PC-3 (cell line): ENCODE measurements around the gene SSRP1. TPM values are rescaled to one million over a fixed set of nuclear protein-coding genes. Genes with fewer than 3 reads are reported as not detected.

ENCODE experiments used
- ATAC-seq: fragments of 200-7000 bp; cut with Tn5 transposase; 2 replicates; pipeline ENCODE4 v1.9.1; 2020; ENCODE audit warnings: mild to moderate bottlenecking, moderate library complexity
- BruUV-seq: library from RNA; stranded (reverse); fragments of 400-500 nt; replicated peaks from 2 replicates; lab custom pipeline; 2021; lab: Mats Ljungman, UMichigan
- CTCF ChIA-PET: fragments of 300-600 bp; sonication (Branson Sonifier 250); formaldehyde crosslinking; loops from one replicate; lab custom pipeline; 2022; ENCODE audit warnings: antibody characterized with exemption; lab: Charles Lee
- POLR2A ChIA-PET: fragments of 300-600 bp; sonication (Branson Sonifier 250); formaldehyde crosslinking; loops from one replicate; lab custom pipeline; 2022; ENCODE audit warnings: antibody characterized with exemption; ENCODE audit not compliant: unreplicated experiment; lab: Charles Lee
- DNase-seq: peaks from one replicate; pipeline ENCODE4 v3.0.0-alpha.2; 2015
- H2AFZ ChIP-seq: fragments of 300-600 bp; sonication (generic); 2 replicates; pipeline ENCODE4 v1.6.0; 2016; ENCODE audit warnings: antibody characterized with exemption, low read length
- H3F3A ChIP-seq: fragments of 300-600 bp; sonication (generic); one replicate; pipeline ENCODE4 v1.6.0; 2017; ENCODE audit warnings: antibody characterized with exemption, low read length, control low read depth, mild to moderate bottlenecking; ENCODE audit not compliant: unreplicated experiment
- H3K27ac ChIP-seq: fragments of 300-600 bp; sonication (generic); 2 replicates; pipeline ENCODE4 v1.5.1; 2016; ENCODE audit warnings: mild to moderate bottlenecking, low read length
- H3K27me3 ChIP-seq: fragments of 300-600 bp; sonication (generic); 2 replicates; pipeline ENCODE4 v1.6.1; 2016; ENCODE audit warnings: low read length, mixed read lengths
- H3K36me3 ChIP-seq: fragments of 300-600 bp; sonication (generic); 2 replicates; pipeline ENCODE4 v1.6.1; 2016; ENCODE audit warnings: low read depth, mixed run types, low read length, mixed read lengths
- H3K4me1 ChIP-seq: fragments of 300-600 bp; sonication (generic); 2 replicates; pipeline ENCODE4 v1.5.1; 2016; ENCODE audit warnings: low read length; ENCODE audit not compliant: insufficient read depth
- H3K4me2 ChIP-seq: fragments of 300-600 bp; sonication (generic); 2 replicates; pipeline ENCODE4 v1.6.0; 2016; ENCODE audit warnings: low read length
- H3K4me3 ChIP-seq: fragments of 300-600 bp; sonication (generic); 2 replicates; pipeline ENCODE4 v1.5.1; 2016; ENCODE audit warnings: mild to moderate bottlenecking, low read length, mixed read lengths
- H3K79me2 ChIP-seq: fragments of 300-600 bp; sonication (generic); 2 replicates; pipeline ENCODE4 v1.6.1; 2017; ENCODE audit warnings: low read length, mixed read lengths
- H3K9ac ChIP-seq: fragments of 300-600 bp; sonication (generic); 2 replicates; pipeline ENCODE4 v1.6.0; 2016; ENCODE audit warnings: mild to moderate bottlenecking, low read length
- H3K9me2 ChIP-seq: fragments of 300-600 bp; sonication (generic); replicated peaks from 2 replicates; pipeline ENCODE4 v1.6.1; 2016; ENCODE audit warnings: mixed run types, low read length, mixed read lengths
- H3K9me3 ChIP-seq: fragments of 300-600 bp; sonication (generic); 2 replicates; pipeline ENCODE4 v1.6.1; 2016; ENCODE audit warnings: low read length, mixed read lengths
- H4K20me1 ChIP-seq: fragments of 300-600 bp; sonication (generic); 2 replicates; pipeline ENCODE4 v1.6.1; 2016; ENCODE audit warnings: low read length, mixed read lengths
- CTCF ChIP-seq: fragments of 300-600 bp; sonication (generic); conservative IDR thresholded peaks from 2 replicates; pipeline ENCODE4 v1.5.1; 2017; ENCODE audit warnings: antibody characterized with exemption, low read depth, mild to moderate bottlenecking, low read length
- EZH2 ChIP-seq: fragments of 300-600 bp; sonication (generic); IDR thresholded peaks from one replicate; pipeline ENCODE4 v1.6.1; 2017; ENCODE audit warnings: antibody characterized with exemption, mild to moderate bottlenecking, low read length; ENCODE audit not compliant: unreplicated experiment
- EZH2phosphoT487 ChIP-seq: fragments of 300-600 bp; sonication (generic); IDR thresholded peaks from 2 replicates; pipeline ENCODE4 v1.6.1; 2018; ENCODE audit warnings: mild to moderate bottlenecking, antibody characterized with exemption, low read length, borderline replicate concordance
- intact Hi-C: fragments of 100-400 bp; cut with micrococcal nuclease; formaldehyde crosslinking; loops from 2 replicates; pipeline ENCODE4 v1.9.0; 2023
- total RNA-seq: library from RNA; depleted of rRNA; stranded (reverse); fragments of >200 nt; gene quantifications from 2 replicates; pipeline ENCODE4 v1.2.3, GENCODE V29; 2014

The SSRP1 gene
- total RNA-seq, 1 experiment from 2014 or later = 228 TPM

GRCh38 chr11:57327721-57328120 is 8.0 kb downstream of the SSRP1 start:
- H3K4me3 ChIP-seq = no peak overlapping the region
- no peaks in the 10 kb centered on the region for H4K20me1 ChIP-seq
- H2AFZ ChIP-seq = no peak overlapping the region
- peaks cover 28% of the 10 kb centered on the region for H3K79me2 ChIP-seq
- CTCF ChIA-PET = no interaction called here
- H3K27me3 ChIP-seq = no peaks in the 10 kb centered on the region
- H3K9ac ChIP-seq = no peak overlapping the region
- peaks cover 6% of the 10 kb centered on the region for H3F3A ChIP-seq
- H3K4me1 ChIP-seq = peaks cover 33% of the 10 kb centered on the region
- H3K4me2 ChIP-seq = no peak overlapping the region
- BruUV-seq = no TSS peak
- TF ChIP-seq EZH2phosphoT487 (no peak), EZH2 (no peak), CTCF (no peak)
- no peaks in the 10 kb centered on the region for H3K9me3 ChIP-seq
- H3K27ac ChIP-seq = no peak overlapping the region
- DNase-seq (no peak), ATAC-seq (no peak)
- POLR2A ChIA-PET = no interaction called here
- peaks cover 67% of the 10 kb centered on the region for H3K36me3 ChIP-seq
- intact Hi-C loops = no loop called here
- no peaks in the 10 kb centered on the region for H3K9me2 ChIP-seq

GRCh38 chr11:57325735-57326048 is 10.0 kb downstream of the SSRP1 start:
- H3F3A ChIP-seq = peaks cover 7% of the 10 kb centered on the region
- H3K9me2 ChIP-seq = no peaks in the 10 kb centered on the region
- H2AFZ ChIP-seq = peak overlapping the region; percentile 72
- peaks cover 53% of the 10 kb centered on the region for H3K4me1 ChIP-seq
- peak overlapping the region; percentile 72 for H3K9ac ChIP-seq
- H3K4me2 ChIP-seq = peak overlapping the region; percentile 93
- peaks cover 7% of the 10 kb centered on the region; the same call in 1 of the 2 replicates for H4K20me1 ChIP-seq
- peak overlapping the region; percentile 85 for H3K4me3 ChIP-seq
- DNase-seq (no peak), ATAC-seq (peak; percentile 31)
- H3K9me3 ChIP-seq = no peaks in the 10 kb centered on the region
- no peaks in the 10 kb centered on the region for H3K27me3 ChIP-seq
- ChIA-PET CTCF (interaction anchor here (0.8 kb wide), 1 partner anchor 20 kb away, joined by 3 read pairs; no protein-coding TSS in a partner anchor), POLR2A (interaction anchor here (0.7 to 1.1 kb wide), 2 partner anchors 14 kb away, joined by 4 read pairs; no protein-coding TSS in a partner anchor)
- intact Hi-C loops = loop anchor here (1.0 kb wide), 1 partner anchor 10 kb away; the partner anchor contains the start of gene SSRP1
- peak overlapping the region; percentile 85 for H3K27ac ChIP-seq
- peaks cover 29% of the 10 kb centered on the region for H3K79me2 ChIP-seq
- TF ChIP-seq EZH2phosphoT487 = no peak
- H3K36me3 ChIP-seq = peaks cover 47% of the 10 kb centered on the region
- no TSS peak for BruUV-seq

GRCh38 chr11:57324886-57325734 is 10.6 kb downstream of the SSRP1 start, which contains the start of gene TNKS1BP1:
TSS of gene TNKS1BP1 (minus strand) at chr11:57324952. CDS start at chr11:57321885, 3,067 bp downstream.
- Histone ChIP-seq H3F3A (peaks cover 7% of the 10 kb centered on the region), H3K4me2 (peak within 1 kb of the TSS; percentile 93), H4K20me1 (peaks cover 13% of the 10 kb centered on the region; the same call in 1 of the 2 replicates), H3K4me1 (peaks cover 53% of the 10 kb centered on the region), H3K9me3 (no peaks in the 10 kb centered on the region), H3K36me3 (peaks cover 44% of the 10 kb centered on the region), H2AFZ (peak within 1 kb of the TSS; percentile 72), H3K9ac (peak within 1 kb of the TSS; percentile 72), H3K4me3 (peak within 1 kb of the TSS; percentile 85), H3K9me2 (no peaks in the 10 kb centered on the region), H3K27ac (peak within 1 kb of the TSS; percentile 85), H3K27me3 (no peaks in the 10 kb centered on the region), H3K79me2 (peaks cover 34% of the 10 kb centered on the region)
- peak; percentile 64 for ATAC-seq
- TF ChIP-seq EZH2phosphoT487 = no peak
- TF ChIP-seq EZH2 = no peak
- TF ChIP-seq CTCF = no peak
- ChIA-PET POLR2A (interaction anchor here (0.6 to 1.1 kb wide), 3 partner anchors 14 to 319 kb away, joined by 3 to 4 read pairs (median 3); no protein-coding TSS in a partner anchor), CTCF (interaction anchor here (0.8 kb wide), 1 partner anchor 21 kb away, joined by 3 read pairs; no protein-coding TSS in a partner anchor)
- intact Hi-C loops = loop anchor here (1.0 to 5.0 kb wide), 2 partner anchors 10 to 1252 kb away; partner anchors contain the start of genes LPXN, SSRP1 and ZFP91
- TSS peak; percentile 97 for BruUV-seq
- DNase-seq = peak; percentile 98
